Neuronal stem cell (in vitro differentiated cells): ENCODE results near the gene GOLGA6L7.

Source experiments
- DNase-seq: peaks from one replicate; pipeline ENCODE4 v3.0.0-alpha.2; 2013; ENCODE audit warnings: low spot score
- H2AFZ ChIP-seq: one replicate; pipeline ENCODE4 v1.6.1; 2013; ENCODE audit warnings: mild to moderate bottlenecking, low read length, inconsistent platforms
- H2AK5ac ChIP-seq: 2 replicates; pipeline ENCODE4 v1.6.1; 2013; ENCODE audit warnings: low read depth, mild to moderate bottlenecking, inconsistent platforms, low read length, moderate library complexity, mixed read lengths
- H2BK120ac ChIP-seq: 2 replicates; pipeline ENCODE4 v1.6.1; 2013; ENCODE audit warnings: low read depth, mild to moderate bottlenecking, inconsistent platforms, low read length, moderate library complexity, mixed read lengths
- H2BK12ac ChIP-seq: one replicate; pipeline ENCODE4 v1.6.1; 2013; ENCODE audit warnings: low read length, inconsistent platforms
- H2BK15ac ChIP-seq: 2 replicates; pipeline ENCODE4 v1.6.1; 2013; ENCODE audit warnings: mild to moderate bottlenecking, low read length, inconsistent platforms, mixed read lengths
- H2BK5ac ChIP-seq: one replicate; pipeline ENCODE4 v1.6.1; 2013; ENCODE audit warnings: inconsistent platforms, mild to moderate bottlenecking, low read length, moderate library complexity
- H3K14ac ChIP-seq: one replicate; pipeline ENCODE4 v1.6.1; 2013; ENCODE audit warnings: low read length, inconsistent platforms
- H3K18ac ChIP-seq: 2 replicates; pipeline ENCODE4 v1.6.1; 2013; ENCODE audit warnings: low read length, inconsistent platforms
- H3K23ac ChIP-seq: 2 replicates; pipeline ENCODE4 v1.6.1; 2013; ENCODE audit warnings: low read depth, mild to moderate bottlenecking, mixed read lengths, low read length, inconsistent platforms; ENCODE audit not compliant: poor library complexity
- H3K27ac ChIP-seq: replicated peaks from 3 replicates; pipeline ENCODE4 v1.5.1; 2013; ENCODE audit warnings: low read length, inconsistent platforms
- H3K27me3 ChIP-seq, 3 experiments: 2 replicates each; pipeline ENCODE4 v1.6.1; 2013; ENCODE audit warnings: low read length in 3 of 3, mild to moderate bottlenecking in 2 of 3, inconsistent platforms in 1 of 3, low read depth in 1 of 3, mixed read lengths in 1 of 3, moderate library complexity in 1 of 3; ENCODE audit not compliant: control insufficient read depth in 3 of 3, insufficient read depth in 3 of 3
- H3K36me3 ChIP-seq, 2 donors: replicated peaks in 1 of 2; 2 replicates each; pipeline ENCODE4 v1.6.1; 2013; ENCODE audit warnings: low read length in 2 of 2; ENCODE audit not compliant: control insufficient read depth in 2 of 2, insufficient read depth in 2 of 2
- H3K4ac ChIP-seq: 2 replicates; pipeline ENCODE4 v1.6.1; 2013; ENCODE audit warnings: inconsistent platforms, mild to moderate bottlenecking, low read length, moderate library complexity
- H3K4me1 ChIP-seq, 2 donors: 1 replicate in 1 of 2; 2 replicates in 1 of 2; pipeline ENCODE4 v1.6.1; 2013; ENCODE audit warnings: low read length in 2 of 2, low read depth in 1 of 2; ENCODE audit not compliant: control insufficient read depth in 2 of 2, insufficient read depth in 1 of 2
- H3K4me2 ChIP-seq: one replicate; pipeline ENCODE4 v1.6.1; 2013; ENCODE audit warnings: mild to moderate bottlenecking, low read length, inconsistent platforms; ENCODE audit not compliant: insufficient read depth, poor library complexity, severe bottlenecking
- H3K4me3 ChIP-seq, 2 donors: 2 replicates each; pipeline ENCODE4 v1.5.1; 2013; ENCODE audit warnings: low read length in 2 of 2, mild to moderate bottlenecking in 2 of 2, inconsistent platforms in 1 of 2, moderate library complexity in 1 of 2
- H3K79me1 ChIP-seq: one replicate; pipeline ENCODE4 v1.6.1; 2013; ENCODE audit warnings: low read depth, mild to moderate bottlenecking, inconsistent platforms, low read length, moderate library complexity
- H3K9ac ChIP-seq: one replicate; pipeline ENCODE4 v1.6.1; 2013; ENCODE audit warnings: mild to moderate bottlenecking, low read depth, low read length, inconsistent platforms; ENCODE audit not compliant: poor library complexity
- H3K9me3 ChIP-seq, 2 donors: replicated peaks in 1 of 2; 2 replicates each; pipeline versions ENCODE3 to v1.6.1; 2013; ENCODE audit warnings: low read length in 2 of 2, mild to moderate bottlenecking in 2 of 2, inconsistent platforms in 1 of 2, low read depth in 1 of 2, mixed read lengths in 1 of 2, moderate library complexity in 1 of 2; ENCODE audit not compliant: control insufficient read depth in 2 of 2, insufficient read depth in 1 of 2
- H4K8ac ChIP-seq: one replicate; pipeline ENCODE4 v1.6.1; 2013; ENCODE audit warnings: low read depth, mild to moderate bottlenecking, inconsistent platforms, low read length, moderate library complexity
- H4K91ac ChIP-seq: one replicate; pipeline ENCODE4 v1.6.1; 2013; ENCODE audit warnings: low read length, low read depth, mild to moderate bottlenecking, inconsistent platforms; ENCODE audit not compliant: poor library complexity
- WGBS, 2 donors: extraction: QIAGEN DNeasy Blood & Tissue Kit; methylation state at CpG; one replicate each; pipeline ENCODE4 v1.1.7; 2013; ENCODE audit warnings: missing lambda C conversion rate in 2 of 2, mixed read lengths in 1 of 2; ENCODE audit not compliant: insufficient read length in 2 of 2, insufficient replicate concordance in 1 of 2; ENCODE audit errors: extremely low coverage in 2 of 2; 5-methylcytosine and 5-hydroxymethylcytosine counted together

Gene GOLGA6L7

GRCh38 chr15:28884151-28884940, 35.9 kb upstream of the GOLGA6L7 start:
- no peak for DNase-seq
- no CpG with 5 or more reads among the region's 11 CpGs for WGBS, 2 donors

GRCh38 chr15:28881600-28881999, 33.2 kb upstream of the GOLGA6L7 start:
- WGBS, 2 donors, result no CpG with 5 or more reads among the region's 1 CpG
- Histone ChIP-seq H3K27ac (no peak overlapping the region), H3K79me1 (no peaks in the 10 kb centered on the region), H3K23ac (no peak overlapping the region), H3K14ac (no peak overlapping the region), H3K4me3 (no peak overlapping the region), H3K36me3 (no peaks in the 10 kb centered on the region), H4K8ac (no peak overlapping the region), H3K27me3 (no peaks in the 10 kb centered on the region), H3K18ac (no peak overlapping the region), H2BK12ac (no peak overlapping the region), H2AK5ac (no peak overlapping the region), H2BK120ac (no peak overlapping the region), H3K4ac (no peak overlapping the region), H3K4me1 (peaks cover 16 to 19% of the 10 kb centered on the region in 2 donors), H2BK15ac (no peak overlapping the region), H4K91ac (no peak overlapping the region), H3K9me3 (no peaks in the 10 kb centered on the region), H3K9ac (no peak overlapping the region), H3K4me2 (no peak overlapping the region), H2BK5ac (no peak overlapping the region), H2AFZ (no peak overlapping the region)
- DNase-seq, result no peak

More at GRCh38 chr15:28884151-28884940, 35.9 kb upstream of the GOLGA6L7 start:
- Histone ChIP-seq H2BK5ac (no peak overlapping the region), H3K23ac (no peak overlapping the region), H2BK120ac (no peak overlapping the region), H3K4me1 (peaks cover 19 to 21% of the 10 kb centered on the region in 2 donors), H3K27ac (no peak overlapping the region), H3K79me1 (peaks cover 11% of the 10 kb centered on the region), H3K36me3 (no peaks in the 10 kb centered on the region), H3K4ac (no peak overlapping the region), H4K8ac (no peak overlapping the region), H2BK12ac (no peak overlapping the region), H3K4me2 (no peak overlapping the region), H3K9ac (no peak overlapping the region), H4K91ac (no peak overlapping the region), H2BK15ac (no peak overlapping the region), H2AFZ (no peak overlapping the region), H3K14ac (no peak overlapping the region), H3K9me3 (no peaks in the 10 kb centered on the region), H2AK5ac (peak overlapping the region; percentile 66), H3K4me3 (no peak overlapping the region), H3K27me3 (peaks cover 0 to 1% (median 0%) of the 10 kb centered on the region in 3 experiments), H3K18ac (no peak overlapping the region)

- Histone ChIP-seq H3K36me3 (no peaks in the 10 kb centered on the region), H3K4me2 (no peak overlapping the region), H3K4me1 (peaks cover 18 to 20% of the 10 kb centered on the region in 2 donors), H3K4me3 (no peak overlapping the region), H3K27me3 (no peaks in the 10 kb centered on the region), H3K23ac (no peak overlapping the region), H3K9me3 (no peaks in the 10 kb centered on the region), H2BK5ac (no peak overlapping the region), H3K79me1 (no peaks in the 10 kb centered on the region), H2AK5ac (no peak overlapping the region), H3K27ac (no peak overlapping the region), H2BK120ac (no peak overlapping the region), H4K91ac (no peak overlapping the region), H3K4ac (no peak overlapping the region), H2BK15ac (no peak overlapping the region), H3K9ac (no peak overlapping the region), H2BK12ac (no peak overlapping the region), H3K18ac (peak overlapping the region; percentile 71), H3K14ac (no peak overlapping the region), H2AFZ (peak overlapping the region; percentile 32), H4K8ac (no peak overlapping the region)
- no peak for DNase-seq
- WGBS, 2 donors, result no CpG with 5 or more reads among the region's 3 CpGs
Measured at GRCh38 chr15:28881170-28881569, 32.7 kb upstream of the GOLGA6L7 start.

- H3K23ac ChIP-seq, result no peak overlapping the region
- H2BK120ac ChIP-seq, result no peak overlapping the region
- H2AFZ ChIP-seq, result peak overlapping the region; percentile 32
- H3K18ac ChIP-seq, result no peak overlapping the region
- no peak overlapping the region for H3K4ac ChIP-seq
- peaks cover 23 to 24% of the 10 kb centered on the region in 2 donors for H3K4me1 ChIP-seq
- no peak overlapping the region for H4K8ac ChIP-seq
- H3K14ac ChIP-seq, result no peak overlapping the region
- H2AK5ac ChIP-seq, result peak overlapping the region; percentile 53
- no peak overlapping the region for H3K27ac ChIP-seq
- no peaks in the 10 kb centered on the region for H3K27me3 ChIP-seq
- H3K4me3 ChIP-seq, result no peak overlapping the region
- no peak overlapping the region for H3K9ac ChIP-seq
- H2BK15ac ChIP-seq, result no peak overlapping the region
- H2BK5ac ChIP-seq, result no peak overlapping the region
- no peak overlapping the region for H4K91ac ChIP-seq
- no peaks in the 10 kb centered on the region for H3K9me3 ChIP-seq
- DNase-seq, result no peak
- H3K36me3 ChIP-seq, result no peaks in the 10 kb centered on the region
- H2BK12ac ChIP-seq, result no peak overlapping the region
- no peaks in the 10 kb centered on the region for H3K79me1 ChIP-seq
- H3K4me2 ChIP-seq, result no peak overlapping the region
- WGBS, 2 donors, result no CpG with 5 or more reads among the region's 5 CpGs
Measured at GRCh38 chr15:28880680-28881079, 32.2 kb upstream of the GOLGA6L7 start.
